ENCODE data around the gene TNNT3.

- TF ChIP-seq CTCF (conservative IDR thresholded peaks at IDR 0.05), result no peak
- TF ChIP-seq EZH2 (IDR thresholded peaks at IDR 0.05; ENCODE audit: low read depth), result no peak
Observed at GRCh38 chr11:1926156-1927025, 6.9 kb downstream of the TNNT3 start.
